Brain pericyte (primary cell): Measurements from ENCODE around the gene ACHE.
"Not testable (repeated sequence)": the region's sequence is repeated elsewhere in the genome, so short reads cannot be mapped to it uniquely, and the experiment has no call there.

Source experiments
- DNase-seq: peaks from one replicate; pipeline ENCODE4 v3.0.0-alpha.2; 2012; ENCODE audit warnings: low read depth, low spot score

Gene ACHE

GRCh38 chr7:100861616-100861985 is 34.1 kb downstream of the ACHE start:
- no peak for DNase-seq

- no peak for DNase-seq
These were observed 34.7 kb downstream of the ACHE start for GRCh38 chr7:100860702-100861615.

DNA sequence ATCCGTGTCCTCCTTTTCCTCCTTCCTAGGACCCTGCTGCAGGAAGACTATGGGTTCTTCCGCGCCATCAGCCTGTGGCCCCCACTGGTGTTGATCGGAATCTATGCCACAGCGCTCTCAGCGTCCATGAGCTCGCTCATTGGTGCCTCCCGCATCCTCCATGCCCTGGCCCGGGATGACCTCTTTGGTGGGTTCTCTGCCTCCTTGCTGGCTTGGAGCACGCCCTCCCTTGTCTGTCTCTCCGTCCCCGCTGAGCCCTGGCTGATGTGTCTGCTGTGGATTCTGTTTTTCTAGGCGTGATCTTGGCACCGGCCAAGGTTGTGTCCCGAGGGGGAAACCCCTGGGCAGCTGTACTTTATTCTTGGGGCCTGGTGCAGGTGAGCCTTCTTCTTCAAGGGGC is 35.8 kb downstream of the ACHE start:
- DNase-seq = no peak

DNA sequence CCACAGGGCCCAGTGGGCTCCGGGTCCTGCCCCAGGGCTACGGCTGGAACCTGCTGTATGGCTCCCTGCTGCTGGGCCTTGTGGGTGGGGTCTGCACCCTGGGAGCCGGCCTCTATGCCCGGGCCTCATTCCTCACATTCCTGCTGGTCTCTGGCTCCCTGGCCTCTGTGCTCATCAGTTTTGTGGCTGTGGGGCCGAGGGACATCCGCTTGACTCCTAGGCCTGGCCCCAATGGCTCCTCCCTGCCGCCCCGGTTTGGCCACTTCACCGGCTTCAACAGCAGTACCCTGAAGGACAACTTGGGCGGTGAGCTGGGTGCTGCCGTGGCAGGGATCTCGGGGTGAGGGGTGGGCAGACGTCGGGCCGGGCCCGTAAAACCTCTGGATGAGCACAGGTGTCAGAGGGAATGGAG is 38.8 kb downstream of the ACHE start:
- DNase-seq = no peak

DNA sequence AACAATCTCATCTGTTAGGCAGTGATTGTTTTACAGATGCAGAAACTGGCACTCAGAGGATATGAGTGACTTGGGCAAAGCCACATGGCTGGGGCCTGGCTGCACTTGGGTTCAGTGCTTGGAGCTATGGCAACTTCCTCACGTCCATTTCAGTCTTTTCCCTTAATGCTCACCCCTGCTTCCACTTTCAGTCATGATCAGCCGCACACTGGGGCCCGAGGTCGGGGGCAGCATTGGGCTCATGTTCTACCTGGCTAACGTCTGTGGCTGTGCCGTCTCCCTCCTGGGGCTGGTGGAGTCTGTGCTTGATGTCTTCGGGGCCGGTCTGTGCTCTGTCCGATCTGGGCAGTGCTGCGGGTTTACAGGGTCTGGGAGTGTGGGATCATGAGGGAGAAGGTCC is 40.2 kb downstream of the ACHE start:
- DNase-seq = no peak

DNA sequence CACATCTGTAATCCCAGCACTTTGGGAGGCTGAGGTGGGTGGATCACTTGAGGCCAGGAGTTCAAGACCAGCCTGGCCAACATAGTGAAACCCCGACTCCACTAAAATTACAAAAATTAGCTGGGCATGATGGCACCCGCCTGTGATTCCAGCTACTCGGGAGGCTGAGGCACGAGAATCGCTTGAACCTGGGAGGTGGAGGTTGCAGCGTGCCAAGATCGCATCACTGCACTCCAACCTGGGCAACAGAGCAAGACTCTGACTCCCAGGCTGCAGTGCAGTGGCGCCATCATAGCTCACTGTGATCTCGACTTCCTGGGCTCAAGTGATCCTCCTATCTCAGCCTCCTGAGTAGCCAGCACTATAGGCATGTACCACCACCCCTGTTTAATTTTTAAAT is 40.8 kb downstream of the ACHE start:
- DNase-seq = not testable (repeated sequence)

GRCh38 chr7:100854146-100854895 is 41.4 kb downstream of the ACHE start:
- no peak for DNase-seq

DNA sequence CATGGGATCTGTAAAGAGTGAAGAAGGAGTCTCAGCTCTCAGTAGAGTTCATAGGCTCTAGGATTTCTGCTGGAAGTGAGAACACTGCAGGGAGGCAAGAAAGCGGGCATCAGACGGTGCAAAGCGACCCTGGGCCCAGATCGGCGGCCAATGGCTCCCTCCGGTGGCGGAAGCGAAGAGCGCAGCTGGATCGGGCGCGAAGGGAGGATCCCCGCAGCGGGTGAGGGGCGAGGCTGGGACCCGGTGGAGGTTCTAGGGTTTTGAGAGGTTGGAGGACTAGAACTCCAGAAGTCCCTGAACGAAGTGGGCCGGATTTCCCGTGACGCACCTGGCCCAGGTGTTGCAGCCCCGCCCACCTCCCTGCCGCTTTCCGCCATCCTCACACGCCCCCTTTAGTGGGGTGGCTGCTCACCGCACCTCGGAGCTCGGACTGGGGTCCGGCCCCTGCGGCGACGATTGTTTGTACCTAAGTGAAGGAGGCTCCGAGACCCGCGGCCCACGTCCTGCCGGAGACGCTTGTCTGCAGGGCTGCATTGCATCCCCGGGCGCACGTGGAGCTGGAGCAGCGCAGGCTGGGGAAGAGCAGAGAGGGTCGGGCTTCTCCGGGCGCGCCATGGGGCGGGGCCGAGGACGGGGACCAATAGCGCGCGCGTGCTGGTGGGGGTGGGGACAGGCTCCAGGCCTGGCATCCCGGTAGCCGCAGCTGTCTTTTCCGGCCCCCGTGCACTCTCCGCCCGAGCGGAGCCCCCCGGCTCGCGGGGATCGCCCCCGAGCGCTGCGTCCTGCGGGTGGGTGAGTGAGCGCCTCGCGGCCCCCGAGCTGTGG is 43.4 kb downstream of the ACHE start, which contains the start of gene SLC12A9:
SLC12A9 (plus strand) TSS at position 666 of the 825 bp plus-strand sequence. CDS start 1,485 bp downstream, outside the sequence.
- DNase-seq = peak; percentile 65

GRCh38 chr7:100847360-100847759 is 48.3 kb downstream of the ACHE start:
- DNase-seq = no peak

GRCh38 chr7:100840470-100841100 is 55.1 kb downstream of the ACHE start:
- no peak for DNase-seq
